NAMALWA (cell line): ENCODE data around the gene CCND3.

Source experiments
- DNase-seq: peaks from one replicate; pipeline ENCODE4 v3.0.0-alpha.2; 2015; ENCODE audit warnings: low spot score

The CCND3 gene

GRCh38 chr6:41921712-41921998, 20.0 kb downstream of the CCND3 start:
- DNase-seq: peak; percentile 33

GRCh38 chr6:41920921-41921711, 20.5 kb downstream of the CCND3 start, which contains the start of the genes BYSL and MED20:
TSS of gene BYSL (plus strand) at chr6:41921499. CDS start at chr6:41921563, 64 bp downstream.
TSS of gene MED20 (minus strand) at chr6:41921139. CDS start at chr6:41921018, 121 bp downstream.
- peak; percentile 98 for DNase-seq

- DNase-seq: no peak
Observed at GRCh38 chr6:41917528-41917927, 24.1 kb downstream of the CCND3 start.

GRCh38 chr6:41914869-41915530, 26.6 kb downstream of the CCND3 start:
- DNase-seq: no peak

- DNase-seq: no peak
Observed at GRCh38 chr6:41914343-41914742, 27.3 kb downstream of the CCND3 start.

GRCh38 chr6:41909727-41910126, 31.9 kb downstream of the CCND3 start:
- DNase-seq: no peak

GRCh38 chr6:41901882-41902519, 39.6 kb downstream of the CCND3 start:
- DNase-seq: peak; percentile 21

GRCh38 chr6:41900861-41901260, 40.7 kb downstream of the CCND3 start:
- DNase-seq: no peak

GRCh38 chr6:41896281-41896680, 45.3 kb downstream of the CCND3 start:
- peak; percentile 31 for DNase-seq

GRCh38 chr6:41895300-41896233, 46.0 kb downstream of the CCND3 start, which contains the start of gene USP49:
TSS of gene USP49 (minus strand) at chr6:41895375. CDS start at chr6:41806983, 88,392 bp downstream.
- DNase-seq: peak; percentile 93

- DNase-seq: peak; percentile 19
Observed at GRCh38 chr6:41894366-41895299, 47.0 kb downstream of the CCND3 start.

- DNase-seq: no peak
Observed at GRCh38 chr6:41892921-41893564, 48.6 kb downstream of the CCND3 start.

GRCh38 chr6:41887331-41887751, 54.3 kb downstream of the CCND3 start:
- no peak for DNase-seq

- no peak for DNase-seq
Observed at GRCh38 chr6:41885930-41886329, 55.7 kb downstream of the CCND3 start.

GRCh38 chr6:41884957-41885356, 56.7 kb downstream of the CCND3 start:
- DNase-seq: no peak
